ENCODE results near the gene LYAR. TPM values are rescaled to one million over a fixed set of nuclear protein-coding genes. Genes with fewer than 3 reads are reported as not detected.

Gene LYAR
- total RNA-seq, 1 donor, result 4.0 TPM

DNA sequence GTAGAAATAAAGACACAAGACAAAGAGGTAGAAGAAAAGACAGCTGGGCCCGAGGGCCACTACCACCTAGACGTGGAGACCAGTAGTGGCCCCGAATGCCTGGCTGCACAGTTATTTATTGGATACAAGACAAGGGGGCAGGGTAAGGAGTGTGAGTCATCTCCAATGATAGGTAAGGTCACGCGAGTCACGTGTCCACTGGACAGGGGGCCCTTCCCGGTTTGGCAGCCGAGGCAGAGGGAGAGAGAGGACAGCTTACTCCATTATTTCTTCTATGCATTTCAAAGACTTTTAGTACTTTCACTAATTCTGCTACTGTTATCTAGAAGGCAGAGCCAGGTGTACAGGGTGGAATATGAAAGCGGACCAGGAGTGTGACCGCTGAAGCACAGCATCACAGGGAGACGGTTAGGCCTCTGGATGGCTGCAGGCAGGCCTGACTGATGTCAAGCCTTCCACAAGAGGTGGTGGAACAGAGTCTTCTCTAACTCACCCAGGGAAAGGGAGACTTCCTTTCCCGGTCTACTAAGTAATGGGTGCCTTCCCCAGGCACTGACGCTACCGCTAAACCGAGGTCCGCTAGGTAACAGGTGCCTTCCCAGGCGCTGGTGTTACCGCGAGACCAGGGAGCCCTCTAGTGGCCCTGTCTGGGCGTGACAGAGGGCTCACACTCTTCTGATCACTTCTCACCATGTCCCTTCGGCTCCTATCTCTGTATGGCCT is 45.0 kb upstream of the LYAR start:
- Histone ChIP-seq H3K9me3 (ENCODE audit: low read depth, low read length) (no peaks in the 10 kb centered on the region), H3K4me1 (ENCODE audit: insufficient read depth, low read length) (peaks cover 3% of the 10 kb centered on the region), H3K4me2 (ENCODE audit: insufficient read depth, low read length) (no peak overlapping the region), H4K20me1 (ENCODE audit: insufficient read depth, low read length) (no peaks in the 10 kb centered on the region), H2AFZ (ENCODE audit: low read length) (no peak overlapping the region), H3K36me3 (ENCODE audit: insufficient read depth, low read length) (no peaks in the 10 kb centered on the region), H3K4me3 (ENCODE audit: insufficient read depth, low read length) (no peak overlapping the region), H3K27ac (ENCODE audit: low read depth, low read length) (no peak overlapping the region), H3K27me3 (ENCODE audit: insufficient read depth, low read length) (peaks cover 9% of the 10 kb centered on the region), H3K79me2 (ENCODE audit: insufficient read depth, low read length) (no peaks in the 10 kb centered on the region)
- DNase-seq (ENCODE audit: insufficient read length, low spot score, missing footprints), result no peak
- TF ChIP-seq, protein P1, sequence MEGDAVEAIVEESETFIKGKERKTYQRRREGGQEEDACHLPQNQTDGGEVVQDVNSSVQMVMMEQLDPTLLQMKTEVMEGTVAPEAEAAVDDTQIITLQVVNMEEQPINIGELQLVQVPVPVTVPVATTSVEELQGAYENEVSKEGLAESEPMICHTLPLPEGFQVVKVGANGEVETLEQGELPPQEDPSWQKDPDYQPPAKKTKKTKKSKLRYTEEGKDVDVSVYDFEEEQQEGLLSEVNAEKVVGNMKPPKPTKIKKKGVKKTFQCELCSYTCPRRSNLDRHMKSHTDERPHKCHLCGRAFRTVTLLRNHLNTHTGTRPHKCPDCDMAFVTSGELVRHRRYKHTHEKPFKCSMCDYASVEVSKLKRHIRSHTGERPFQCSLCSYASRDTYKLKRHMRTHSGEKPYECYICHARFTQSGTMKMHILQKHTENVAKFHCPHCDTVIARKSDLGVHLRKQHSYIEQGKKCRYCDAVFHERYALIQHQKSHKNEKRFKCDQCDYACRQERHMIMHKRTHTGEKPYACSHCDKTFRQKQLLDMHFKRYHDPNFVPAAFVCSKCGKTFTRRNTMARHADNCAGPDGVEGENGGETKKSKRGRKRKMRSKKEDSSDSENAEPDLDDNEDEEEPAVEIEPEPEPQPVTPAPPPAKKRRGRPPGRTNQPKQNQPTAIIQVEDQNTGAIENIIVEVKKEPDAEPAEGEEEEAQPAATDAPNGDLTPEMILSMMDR (IDR thresholded peaks at IDR 0.05; ENCODE audit: extremely low read depth, low read depth, low read length), result peak; percentile 76

DNA sequence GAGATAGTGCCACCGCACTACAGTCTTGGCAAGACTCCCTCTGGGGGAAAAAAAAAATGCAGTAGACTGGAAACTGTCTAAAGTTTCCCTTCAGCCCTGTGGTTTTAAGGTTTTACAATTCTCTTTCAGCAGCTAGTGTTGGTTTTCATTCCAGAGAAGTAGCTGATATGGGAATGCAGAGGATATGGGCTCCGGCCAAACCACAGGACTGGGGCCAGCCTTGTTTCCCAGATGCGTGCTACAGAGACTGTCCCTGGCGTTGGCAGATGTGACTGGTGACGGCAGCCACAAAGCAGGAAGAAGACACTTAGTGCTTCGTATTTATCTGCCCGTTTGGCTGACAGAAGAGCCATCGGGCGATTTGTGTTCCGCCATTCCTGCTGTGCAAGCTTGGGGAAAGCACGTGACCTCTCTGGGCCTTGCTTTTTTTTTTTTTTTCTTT is 43.3 kb upstream of the LYAR start:
- no peak overlapping the region for H3K27ac ChIP-seq (ENCODE audit: low read depth, low read length)
- peak overlapping the region; percentile 48 for H3K4me3 ChIP-seq (ENCODE audit: insufficient read depth, low read length)
- H3K27me3 ChIP-seq (ENCODE audit: insufficient read depth, low read length), result peaks cover 6% of the 10 kb centered on the region
- peaks cover 3% of the 10 kb centered on the region for H3K4me1 ChIP-seq (ENCODE audit: insufficient read depth, low read length)
- H3K9me3 ChIP-seq (ENCODE audit: low read depth, low read length), result no peaks in the 10 kb centered on the region
- no peaks in the 10 kb centered on the region for H3K79me2 ChIP-seq (ENCODE audit: insufficient read depth, low read length)
- H2AFZ ChIP-seq (ENCODE audit: low read length), result no peak overlapping the region
- peak overlapping the region; percentile 70 for H3K4me2 ChIP-seq (ENCODE audit: insufficient read depth, low read length)
- no peaks in the 10 kb centered on the region for H3K36me3 ChIP-seq (ENCODE audit: insufficient read depth, low read length)
- TF ChIP-seq, protein P1 (IDR thresholded peaks at IDR 0.05; ENCODE audit: extremely low read depth, low read depth, low read length), result no peak
- DNase-seq (ENCODE audit: insufficient read length, low spot score, missing footprints), result peak; percentile 96
- no peaks in the 10 kb centered on the region for H4K20me1 ChIP-seq (ENCODE audit: insufficient read depth, low read length)

DNA sequence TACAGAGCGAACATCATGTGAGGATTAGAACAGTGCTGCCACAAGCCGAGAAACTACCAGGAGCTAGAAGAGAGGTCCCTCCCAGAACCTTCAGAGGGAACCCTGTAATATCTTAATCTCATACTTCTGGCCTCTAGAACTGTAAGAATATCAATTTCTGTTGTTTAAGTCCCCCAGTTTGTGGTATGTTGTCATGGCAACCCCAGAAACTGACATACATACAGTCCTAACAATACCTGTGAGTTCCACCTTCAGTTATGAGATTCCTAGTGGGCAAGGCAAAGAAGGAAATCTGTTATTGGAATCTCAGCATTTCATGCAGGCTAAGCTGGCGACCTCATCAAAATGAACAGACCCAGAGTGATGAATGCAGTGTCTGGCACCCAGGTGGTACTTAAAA is 42.6 kb upstream of the LYAR start:
- H3K9me3 ChIP-seq (ENCODE audit: low read depth, low read length), result no peaks in the 10 kb centered on the region
- peaks cover 2% of the 10 kb centered on the region for H3K27me3 ChIP-seq (ENCODE audit: insufficient read depth, low read length)
- no peak overlapping the region for H3K4me3 ChIP-seq (ENCODE audit: insufficient read depth, low read length)
- H3K79me2 ChIP-seq (ENCODE audit: insufficient read depth, low read length), result no peaks in the 10 kb centered on the region
- H3K36me3 ChIP-seq (ENCODE audit: insufficient read depth, low read length), result no peaks in the 10 kb centered on the region
- H3K27ac ChIP-seq (ENCODE audit: low read depth, low read length), result no peak overlapping the region
- TF ChIP-seq, protein P1 (IDR thresholded peaks at IDR 0.05; ENCODE audit: extremely low read depth, low read depth, low read length), result no peak
- no peak overlapping the region for H3K4me2 ChIP-seq (ENCODE audit: insufficient read depth, low read length)
- no peak overlapping the region for H2AFZ ChIP-seq (ENCODE audit: low read length)
- no peak for DNase-seq (ENCODE audit: insufficient read length, low spot score, missing footprints)
- no peaks in the 10 kb centered on the region for H4K20me1 ChIP-seq (ENCODE audit: insufficient read depth, low read length)
- H3K4me1 ChIP-seq (ENCODE audit: insufficient read depth, low read length), result peaks cover 3% of the 10 kb centered on the region

DNA sequence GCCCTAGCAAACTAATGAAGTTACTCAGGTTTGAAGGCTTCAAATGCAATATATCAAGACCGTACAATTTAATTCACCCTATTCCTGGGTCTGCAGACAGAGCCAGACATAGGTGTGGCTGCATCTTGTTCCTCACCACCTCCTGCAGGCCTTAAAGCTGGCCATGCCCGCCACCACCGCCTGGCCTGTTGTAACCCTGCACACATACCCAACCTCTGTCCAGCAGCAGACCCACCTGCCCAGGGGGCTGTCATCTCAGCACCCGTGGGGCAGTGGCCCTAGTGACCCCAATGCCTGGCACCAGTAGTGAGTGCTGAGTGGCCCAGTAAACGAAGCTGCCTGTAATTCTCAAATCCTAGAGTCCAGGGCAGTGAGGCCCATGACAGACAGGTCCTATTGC is 40.8 kb upstream of the LYAR start:
- Histone ChIP-seq H3K36me3 (ENCODE audit: insufficient read depth, low read length) (no peaks in the 10 kb centered on the region), H3K27me3 (ENCODE audit: insufficient read depth, low read length) (no peaks in the 10 kb centered on the region), H2AFZ (ENCODE audit: low read length) (no peak overlapping the region), H3K9me3 (ENCODE audit: low read depth, low read length) (no peaks in the 10 kb centered on the region), H3K27ac (ENCODE audit: low read depth, low read length) (no peak overlapping the region), H3K4me2 (ENCODE audit: insufficient read depth, low read length) (no peak overlapping the region), H3K4me1 (ENCODE audit: insufficient read depth, low read length) (peaks cover 3% of the 10 kb centered on the region), H3K4me3 (ENCODE audit: insufficient read depth, low read length) (no peak overlapping the region), H3K79me2 (ENCODE audit: insufficient read depth, low read length) (no peaks in the 10 kb centered on the region), H4K20me1 (ENCODE audit: insufficient read depth, low read length) (no peaks in the 10 kb centered on the region)
- TF ChIP-seq, protein P1 (IDR thresholded peaks at IDR 0.05; ENCODE audit: extremely low read depth, low read depth, low read length), result no peak
- DNase-seq (ENCODE audit: insufficient read length, low spot score, missing footprints), result no peak
